Panc1 (cell line): Measurements from ENCODE around the gene NEK7. TPM values are rescaled to one million over a fixed set of nuclear protein-coding genes. Genes with fewer than 3 reads are reported as not detected.

Source experiments
- ATAC-seq: fragments of 200-7000 bp; cut with Tn5 transposase; 2 replicates; pipeline ENCODE4 v1.9.1; 2020; ENCODE audit warnings: mild to moderate bottlenecking, moderate library complexity
- BruUV-seq: library from RNA; stranded (reverse); fragments of 400-500 nt; replicated peaks from 2 replicates; lab custom pipeline; 2021; lab: Mats Ljungman, UMichigan
- CTCF ChIA-PET: fragments of 300-600 bp; sonication (Branson Sonifier 250); formaldehyde crosslinking; loops from one replicate; lab custom pipeline; 2022; ENCODE audit warnings: antibody characterized with exemption; lab: Charles Lee
- POLR2A ChIA-PET: fragments of 300-600 bp; sonication (Branson Sonifier 250); formaldehyde crosslinking; loops from one replicate; lab custom pipeline; 2022; ENCODE audit warnings: antibody characterized with exemption; lab: Charles Lee
- DNase-seq: peaks from one replicate; pipeline ENCODE4 v3.0.0-alpha.2; 2010; ENCODE audit warnings: low read depth, low spot score
- H3K27ac ChIP-seq: 2 replicates; pipeline ENCODE4 v1.5.1; 2011; ENCODE audit warnings: mild to moderate bottlenecking, low read length, inconsistent platforms
- H3K27me3 ChIP-seq: fragments of 200-500 bp; sonication (Bioruptor generic); 2 replicates; pipeline ENCODE4 v1.6.0; 2014; ENCODE audit warnings: low read length, inconsistent platforms; ENCODE audit not compliant: control insufficient read depth, insufficient read depth
- H3K36me3 ChIP-seq: fragments of 200-500 bp; sonication (Bioruptor generic); 2 replicates; pipeline ENCODE4 v1.5.1; 2014; ENCODE audit warnings: inconsistent platforms, mild to moderate bottlenecking, low read length, moderate library complexity; ENCODE audit not compliant: control insufficient read depth, insufficient read depth
- H3K4me1 ChIP-seq: 2 replicates; pipeline ENCODE4 v1.5.1; 2011; ENCODE audit warnings: inconsistent platforms, mild to moderate bottlenecking, low read length, moderate library complexity; ENCODE audit not compliant: control insufficient read depth, insufficient read depth
- H3K4me3 ChIP-seq, 2 experiments: 2 replicates each; pipeline ENCODE4 v1.5.1; 2011 to 2012; ENCODE audit warnings: low read depth in 2 of 2, low read length in 2 of 2, mild to moderate bottlenecking in 2 of 2, inconsistent platforms in 1 of 2, moderate library complexity in 1 of 2
- H3K9me3 ChIP-seq: fragments of 200-500 bp; sonication (Bioruptor generic); 2 replicates; pipeline ENCODE4 v1.5.1; 2014; ENCODE audit warnings: low read depth, mild to moderate bottlenecking, inconsistent platforms, low read length, moderate library complexity; ENCODE audit not compliant: control insufficient read depth, insufficient read depth
- CTCF ChIP-seq: fragments of 450-650 bp; IDR thresholded peaks from 2 replicates; pipeline ENCODE4 v1.5.1; 2017; ENCODE audit warnings: mild to moderate bottlenecking
- POLR2AphosphoS5 ChIP-seq: IDR thresholded peaks from 2 replicates; pipeline ENCODE4 v1.6.1; 2012; ENCODE audit warnings: mild to moderate bottlenecking, low read depth, low read length, moderate library complexity
- REST ChIP-seq, 2 experiments: IDR thresholded peaks; 2 replicates each; pipeline ENCODE4 v1.6.1; 2011 to 2012; ENCODE audit warnings: low read depth in 2 of 2, control low read depth in 1 of 2, low read length in 1 of 2, mild to moderate bottlenecking in 1 of 2, moderate library complexity in 1 of 2; ENCODE audit not compliant: insufficient read depth in 1 of 2
- SIN3A ChIP-seq: IDR thresholded peaks from 2 replicates; pipeline ENCODE4 v1.6.1; 2012; ENCODE audit warnings: low read depth, mild to moderate bottlenecking, low read length, moderate library complexity, borderline replicate concordance; ENCODE audit not compliant: insufficient read depth
- TCF7L2 ChIP-seq: IDR thresholded peaks from 2 replicates; pipeline ENCODE4 v1.6.1; 2011; ENCODE audit warnings: mild to moderate bottlenecking, low read depth, low read length, inconsistent platforms
- in situ Hi-C: cut with HindIII; loops from 2 replicates; pipeline ENCODE4 v1.10.0; 2016; ENCODE audit warnings: low sequenced_read_pairs, low pct_unique_long_range_greater_than_20kb
- intact Hi-C: fragments of 100-400 bp; cut with micrococcal nuclease; formaldehyde crosslinking; loops from one replicate; pipeline ENCODE4 v1.10.0; 2022; ENCODE audit not compliant: unreplicated experiment
- total RNA-seq: library from RNA; stranded (reverse); gene quantifications from one replicate; pipeline ENCODE4 v1.2.1, GENCODE V29; 2021; ENCODE audit not compliant: unreplicated experiment

Gene NEK7
- total RNA-seq, 1 experiment from 2014 or later, result 53.0 TPM

GRCh38 chr1:198166900-198167299 lies 10.1 kb downstream of the NEK7 start:
- DNase-seq (no peak), ATAC-seq (no peak)
- in situ Hi-C loops, result no loop called here
- ChIA-PET CTCF (no interaction called here), POLR2A (no interaction called here)
- TF ChIP-seq REST (IDR thresholded peaks at IDR 0.05; ENCODE audit: insufficient read depth in 1 of 2, low read depth in 2 of 2, low read length in 1 of 2), result no peak
- no peak for TF ChIP-seq TCF7L2
- TF ChIP-seq POLR2AphosphoS5, result no peak
- H3K4me1 ChIP-seq, result peaks cover 8% of the 10 kb centered on the region
- no peaks in the 10 kb centered on the region for H3K36me3 ChIP-seq
- no peak overlapping the region for H3K27ac ChIP-seq
- H3K27me3 ChIP-seq, result no peaks in the 10 kb centered on the region
- no peak overlapping the region for H3K4me3 ChIP-seq
- no peaks in the 10 kb centered on the region for H3K9me3 ChIP-seq
- no TSS peak for BruUV-seq
- intact Hi-C loops, result loop anchor here (10.0 kb wide), 1 partner anchor 518 kb away; no protein-coding TSS in a partner anchor

GRCh38 chr1:198167436-198167934 lies 10.7 kb downstream of the NEK7 start:
- ChIA-PET CTCF (no interaction called here), POLR2A (interaction anchor here (0.6 kb wide), 1 partner anchor 960 kb away, joined by 5 read pairs; no protein-coding TSS in a partner anchor)
- no peak for TF ChIP-seq CTCF
- no peak for TF ChIP-seq SIN3A
- TF ChIP-seq REST (IDR thresholded peaks at IDR 0.05; ENCODE audit: insufficient read depth in 1 of 2, low read depth in 2 of 2, low read length in 1 of 2), result no peak
- TF ChIP-seq POLR2AphosphoS5, result no peak
- TF ChIP-seq TCF7L2, result no peak
- H3K27ac ChIP-seq, result no peak overlapping the region
- no peaks in the 10 kb centered on the region for H3K36me3 ChIP-seq
- ATAC-seq (no peak), DNase-seq (no peak)
- H3K4me1 ChIP-seq, result peaks cover 2% of the 10 kb centered on the region; the same call in 1 of the 2 replicates
- in situ Hi-C loops, result no loop called here
- H3K4me3 ChIP-seq, result no peak overlapping the region
- H3K27me3 ChIP-seq, result no peaks in the 10 kb centered on the region
- H3K9me3 ChIP-seq, result no peaks in the 10 kb centered on the region
- intact Hi-C loops, result loop anchor here (10.0 kb wide), 1 partner anchor 517 kb away; no protein-coding TSS in a partner anchor
- no TSS peak for BruUV-seq
